Activated gamma-delta T cell treated with Interleukin-2 at 50 U/mL for 16 hours (primary cell): Measurements from ENCODE around the gene UTP15.

Experiments
- DNase-seq: peaks from one replicate; pipeline ENCODE4 v3.0.0-alpha.2; 2020

Gene UTP15

DNA sequence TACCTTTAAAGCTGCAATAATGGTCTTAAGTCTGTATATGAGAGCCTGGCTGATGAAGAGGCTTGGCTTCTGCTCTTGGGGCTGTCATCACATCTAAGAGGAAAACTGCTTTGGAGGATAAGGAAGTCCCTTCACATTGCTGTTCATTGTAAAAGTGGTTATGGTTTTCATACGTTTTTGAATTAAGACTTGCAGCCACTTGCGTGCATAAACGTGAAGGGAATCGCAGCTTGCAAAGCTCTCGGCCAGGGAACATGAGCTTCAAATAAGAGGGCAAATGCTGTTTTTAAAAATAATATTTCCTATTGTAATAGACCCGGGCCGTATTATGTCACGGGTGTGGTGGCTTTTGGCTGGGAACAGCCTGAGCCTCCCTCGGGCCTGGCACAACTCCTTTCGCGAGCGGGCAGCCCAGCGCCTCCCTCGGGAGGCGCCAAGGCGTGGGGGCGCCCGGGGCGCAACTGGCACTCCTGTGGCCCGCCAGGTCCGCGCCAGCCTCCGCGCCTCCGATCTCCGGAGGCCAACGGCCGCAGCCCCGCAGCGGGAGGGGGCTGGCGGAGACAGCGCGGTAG is 59.9 kb downstream of the UTP15 start:
- no peak for DNase-seq

- DNase-seq = no peak
These were observed 60.6 kb downstream of the UTP15 start, which contains the start of gene ARHGEF28 for GRCh38 chr5:73625944-73626811. TSS of gene ARHGEF28 (plus strand) at chr5:73626196. CDS start at chr5:73684852, 58,656 bp downstream.

DNA sequence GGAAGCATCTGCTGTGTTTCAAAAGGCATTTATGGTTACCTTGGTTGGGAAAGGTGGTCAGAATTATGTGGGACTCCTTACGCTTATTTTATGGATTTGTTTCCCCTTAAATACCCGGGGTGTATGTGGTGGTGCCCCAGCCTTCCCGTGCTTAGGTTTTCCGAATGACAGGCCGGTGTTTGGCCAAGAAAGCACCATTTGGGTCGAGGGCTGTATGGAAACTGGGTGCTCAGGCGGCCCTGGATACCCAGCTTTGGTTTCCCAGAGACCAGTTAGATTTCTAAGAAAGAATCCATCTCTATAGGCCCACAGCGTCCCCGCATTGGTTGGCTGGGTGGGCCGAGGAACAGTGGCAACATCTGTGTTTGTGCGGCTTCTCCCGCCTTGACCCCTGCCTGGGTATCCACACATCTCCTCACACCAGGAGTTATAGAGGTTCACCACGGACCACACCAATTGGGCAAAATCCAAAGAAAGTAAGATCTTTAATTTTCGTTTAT is 61.3 kb downstream of the UTP15 start:
- DNase-seq = no peak

GRCh38 chr5:73629456-73629855 is 63.9 kb downstream of the UTP15 start:
- no peak for DNase-seq

GRCh38 chr5:73630765-73631164 is 65.2 kb downstream of the UTP15 start:
- no peak for DNase-seq

DNA sequence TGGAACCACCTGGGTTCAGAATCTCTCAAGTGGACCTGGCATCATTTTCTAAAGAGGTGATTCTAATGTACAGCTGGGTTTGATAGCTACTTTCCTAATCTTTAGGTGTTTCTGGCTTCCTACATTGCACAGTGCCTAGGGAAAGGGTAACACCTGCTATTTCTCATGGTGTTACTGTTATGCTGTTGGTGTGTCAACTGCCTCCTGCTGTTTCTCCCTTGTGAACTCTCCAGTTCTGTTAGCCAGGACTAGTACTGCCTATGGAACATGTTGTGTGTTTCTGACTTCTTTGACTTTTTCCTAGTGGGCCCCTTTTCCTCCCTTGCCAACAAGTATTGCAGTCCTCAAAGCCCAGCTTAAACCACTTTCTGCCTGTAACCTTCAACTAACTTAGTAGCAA is 66.0 kb downstream of the UTP15 start:
- DNase-seq = no peak
